Hematopoietic multipotent progenitor cell treated with erythropoietin and hydrocortisone succinate and interleukin-3 and kit ligand, for 8 days (in vitro differentiated cells): ENCODE results near the gene DIDO1.

Experiments
- DNase-seq: peaks from one replicate; pipeline ENCODE4 v3.0.0-alpha.2; 2015

Gene DIDO1

DNA sequence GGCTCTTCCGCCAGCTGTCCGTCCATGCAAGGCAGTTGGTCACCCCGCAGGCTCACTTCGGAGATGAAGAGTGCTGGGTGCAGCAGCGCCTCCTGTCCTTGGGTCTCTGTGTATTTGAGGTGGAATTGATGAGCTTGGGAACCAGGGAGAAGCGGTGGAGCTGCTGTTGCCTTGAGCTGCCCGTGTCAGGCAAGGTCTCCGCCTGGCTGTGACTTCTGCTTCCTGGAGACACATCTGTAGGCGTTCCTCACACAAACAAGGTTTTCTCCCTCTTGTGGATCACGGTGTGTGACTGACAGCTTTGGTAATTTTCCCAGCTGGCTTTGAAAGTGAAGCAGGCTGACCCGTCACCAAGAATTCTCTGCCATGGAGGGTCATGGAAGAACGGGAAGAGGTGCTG lies 23.7 kb upstream of the DIDO1 start:
- DNase-seq, result no peak

DNA sequence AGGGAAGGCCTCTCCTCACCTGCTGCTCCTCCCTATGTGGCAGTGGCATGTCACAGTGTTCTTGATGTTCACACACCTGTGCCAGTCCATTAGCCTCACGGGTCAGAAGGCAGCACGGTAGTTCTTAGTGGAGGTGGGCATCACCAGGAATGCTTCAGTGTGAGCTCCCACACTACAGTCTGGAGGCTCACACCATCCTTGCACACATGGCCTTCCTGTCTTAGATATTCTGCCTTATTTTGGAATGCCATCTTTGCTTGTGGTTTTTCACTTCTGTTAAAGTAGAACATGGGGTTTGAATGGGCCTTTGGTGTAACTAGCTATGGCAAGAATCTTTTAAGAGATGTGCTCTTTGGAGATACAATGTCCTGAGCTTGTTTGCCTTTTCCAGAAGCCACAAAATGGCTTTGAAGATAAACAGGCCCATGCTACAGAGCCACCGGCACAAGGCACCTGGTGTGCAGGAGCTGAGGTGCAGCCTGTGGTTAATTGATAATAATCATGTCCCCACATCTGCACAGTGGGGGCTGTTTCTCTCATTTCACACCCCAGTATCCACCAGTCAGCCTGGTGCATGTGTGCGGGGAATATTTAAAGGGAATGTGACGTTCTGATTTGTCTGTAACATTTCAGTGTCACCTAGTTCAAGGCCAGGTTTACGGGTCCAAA lies 23.0 kb upstream of the DIDO1 start:
- DNase-seq, result peak; percentile 46

GRCh38 chr20:62947532-62948300 lies 21.4 kb upstream of the DIDO1 start:
- no peak for DNase-seq

DNA sequence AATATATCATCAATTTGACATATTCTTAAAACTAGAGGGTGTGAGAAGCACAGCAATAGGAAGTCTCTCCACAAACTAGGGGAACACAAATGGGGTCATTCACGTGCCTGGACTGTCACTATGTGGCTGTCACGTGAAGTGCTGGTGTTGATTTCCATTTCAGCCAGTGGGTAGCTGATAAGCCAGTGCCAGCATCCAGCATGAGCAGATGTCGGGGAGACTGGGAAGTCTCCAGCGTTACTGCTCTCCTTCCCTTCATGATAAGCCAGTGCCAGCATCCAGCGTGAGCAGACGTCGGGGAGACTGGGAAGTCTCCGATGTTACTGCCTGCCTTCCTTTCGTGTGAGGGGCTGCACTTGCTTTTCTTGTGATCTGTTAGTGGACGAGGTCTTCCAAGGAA lies 20.6 kb upstream of the DIDO1 start:
- peak; percentile 79 for DNase-seq

DNA sequence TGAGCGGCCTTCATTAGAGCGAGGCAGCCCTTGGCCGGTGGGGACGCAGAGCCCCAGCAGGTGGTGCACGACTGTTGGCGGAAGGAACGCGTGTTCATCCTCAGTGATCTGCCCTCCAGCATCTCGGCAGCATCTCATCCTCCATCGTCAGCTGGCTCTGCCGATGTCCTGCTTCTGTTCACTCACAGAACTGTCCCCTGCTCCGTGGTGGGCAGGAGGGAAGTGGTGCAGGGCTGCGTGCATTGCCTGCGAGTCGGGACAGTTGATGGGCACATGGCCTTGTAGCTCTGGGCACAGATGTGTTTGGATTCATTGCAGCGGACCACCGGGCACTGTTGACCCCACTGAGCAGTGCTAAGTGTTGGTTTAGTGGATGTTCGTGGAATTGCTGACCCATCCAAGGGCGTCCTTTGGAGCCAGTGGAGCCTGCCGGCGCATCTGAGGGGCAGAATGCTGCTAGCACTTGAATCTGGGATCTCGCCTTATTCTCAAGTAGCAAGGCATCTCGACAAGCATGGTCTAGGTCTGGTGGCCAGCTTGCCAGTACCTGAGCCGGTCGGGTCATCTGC lies 19.6 kb upstream of the DIDO1 start:
- no peak for DNase-seq

DNA sequence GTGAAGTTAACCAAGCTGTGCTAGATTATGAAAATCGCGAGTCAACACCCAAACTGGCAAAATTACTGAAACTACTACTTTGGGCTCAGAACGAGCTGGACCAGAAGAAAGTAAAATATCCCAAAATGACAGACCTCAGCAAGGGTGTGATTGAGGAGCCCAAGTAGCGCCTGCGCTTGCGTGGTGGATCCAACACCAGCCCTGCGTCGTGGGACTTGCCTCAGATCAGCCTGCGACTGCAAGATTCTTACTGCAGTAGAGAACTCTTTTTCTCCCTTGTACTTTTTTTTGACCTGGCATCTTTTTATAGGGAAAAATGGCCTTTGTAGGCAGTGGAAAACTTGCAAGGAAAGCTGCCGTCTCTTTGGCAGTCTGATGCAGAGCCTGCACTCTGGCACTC lies 18.4 kb upstream of the DIDO1 start:
- DNase-seq, result no peak

GRCh38 chr20:62944184-62944583 lies 17.9 kb upstream of the DIDO1 start:
- DNase-seq, result no peak

DNA sequence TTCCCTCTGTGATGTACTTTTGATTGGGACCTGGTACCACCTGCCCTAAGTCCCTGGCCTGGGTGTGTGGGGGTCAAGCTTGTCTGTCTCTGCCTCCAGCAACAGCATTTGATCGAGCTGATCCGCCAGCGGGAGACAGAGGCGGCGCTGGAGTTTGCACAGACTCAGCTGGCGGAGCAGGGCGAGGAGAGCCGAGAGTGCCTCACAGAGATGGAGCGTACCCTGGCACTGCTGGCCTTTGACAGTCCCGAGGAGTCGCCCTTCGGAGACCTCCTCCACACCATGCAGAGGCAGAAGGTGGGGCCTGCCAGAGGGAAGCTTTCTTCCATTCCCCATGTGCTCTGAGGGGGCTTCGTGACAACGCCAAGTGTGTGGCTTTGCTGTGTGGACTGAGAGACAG lies 17.1 kb upstream of the DIDO1 start:
- no peak for DNase-seq

DNA sequence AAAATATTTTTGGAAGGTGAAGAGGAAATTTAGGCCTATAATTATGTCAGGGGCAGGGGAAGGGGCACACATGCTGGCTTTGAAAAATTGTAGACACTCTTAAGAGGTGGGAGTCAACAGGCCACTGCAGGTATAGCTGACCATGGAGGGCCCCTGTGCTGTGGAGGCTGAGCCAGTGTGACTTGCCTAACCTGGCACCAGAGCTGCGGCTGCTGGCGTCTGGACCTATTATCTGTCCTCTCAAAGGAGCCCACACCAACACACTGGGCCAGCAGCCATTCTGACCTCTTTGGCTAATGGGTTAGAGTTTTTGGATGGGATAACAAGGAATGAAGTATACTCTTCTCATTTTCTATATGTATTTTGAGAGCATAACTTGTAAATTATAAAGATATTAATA lies 16.2 kb upstream of the DIDO1 start:
- DNase-seq, result no peak

DNA sequence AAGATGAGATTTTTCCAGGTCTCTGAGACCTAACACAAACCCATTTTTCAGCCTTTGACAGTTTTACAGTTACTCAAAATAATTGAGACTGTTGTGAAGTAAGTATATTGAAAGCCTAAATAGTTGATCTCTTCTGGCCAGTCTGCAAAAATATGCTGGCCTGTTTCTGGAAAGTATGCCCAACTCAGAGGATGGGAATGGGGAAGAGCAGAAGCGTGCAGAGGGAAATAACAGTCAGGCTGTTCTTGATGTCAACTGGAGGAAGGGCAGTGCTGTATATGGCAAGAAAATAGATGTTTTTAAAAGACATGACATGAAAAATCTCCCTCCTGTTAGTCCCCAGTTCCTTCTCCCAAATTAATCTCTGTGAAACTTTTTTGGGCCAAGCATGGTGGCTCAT lies 15.5 kb upstream of the DIDO1 start:
- DNase-seq, result no peak

- DNase-seq, result no peak
These were observed 14.6 kb upstream of the DIDO1 start for GRCh38 chr20:62940875-62941274.

- DNase-seq, result peak; percentile 50
These were observed 12.0 kb upstream of the DIDO1 start, which contains the start of gene GID8 for GRCh38 chr20:62938105-62938888. GID8 (plus strand) TSS chr20:62938147; CDS start chr20:62941503, 3,356 bp downstream.

DNA sequence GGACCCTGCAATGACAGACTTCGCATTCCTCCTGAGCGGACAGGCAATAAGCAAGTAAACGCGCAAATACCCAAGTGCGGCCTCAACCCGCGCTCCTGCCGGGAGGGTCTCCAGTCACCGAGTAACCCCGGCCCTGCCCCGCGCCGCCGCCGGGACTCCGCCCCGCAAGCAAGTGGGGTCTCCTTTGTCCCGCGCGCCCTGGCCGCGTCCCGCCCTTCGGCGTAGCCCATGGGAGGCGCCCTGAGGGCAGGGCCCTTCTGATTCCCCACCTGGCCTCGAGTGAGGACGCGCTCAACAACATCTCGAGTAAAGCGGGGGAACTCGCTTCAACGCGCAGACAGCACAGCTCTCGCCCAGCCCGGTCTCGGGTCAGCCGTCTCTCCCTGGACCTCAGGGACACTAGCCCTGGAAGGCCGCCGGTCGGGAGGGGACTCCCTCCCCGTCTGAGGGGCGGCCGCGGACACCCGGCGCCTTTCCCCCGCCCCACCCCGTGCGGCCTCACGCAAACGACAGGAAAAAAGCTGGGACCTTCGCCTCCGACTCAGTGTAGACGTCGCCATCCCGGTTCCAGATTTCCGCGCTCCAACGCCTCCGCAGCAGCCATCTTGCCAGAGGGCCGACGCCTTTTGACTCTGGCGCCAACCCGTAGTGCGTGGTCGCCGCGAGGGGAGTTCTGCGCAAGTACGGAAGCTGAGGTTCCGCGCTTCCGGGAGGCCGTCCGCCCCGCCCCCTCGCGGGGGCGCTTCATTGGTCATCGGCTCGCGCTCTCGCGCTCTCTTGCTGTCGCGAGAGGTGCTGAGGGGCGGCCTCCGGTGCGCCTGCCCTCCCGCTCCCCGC lies 11.2 kb upstream of the DIDO1 start:
- peak; percentile 95 for DNase-seq

DNA sequence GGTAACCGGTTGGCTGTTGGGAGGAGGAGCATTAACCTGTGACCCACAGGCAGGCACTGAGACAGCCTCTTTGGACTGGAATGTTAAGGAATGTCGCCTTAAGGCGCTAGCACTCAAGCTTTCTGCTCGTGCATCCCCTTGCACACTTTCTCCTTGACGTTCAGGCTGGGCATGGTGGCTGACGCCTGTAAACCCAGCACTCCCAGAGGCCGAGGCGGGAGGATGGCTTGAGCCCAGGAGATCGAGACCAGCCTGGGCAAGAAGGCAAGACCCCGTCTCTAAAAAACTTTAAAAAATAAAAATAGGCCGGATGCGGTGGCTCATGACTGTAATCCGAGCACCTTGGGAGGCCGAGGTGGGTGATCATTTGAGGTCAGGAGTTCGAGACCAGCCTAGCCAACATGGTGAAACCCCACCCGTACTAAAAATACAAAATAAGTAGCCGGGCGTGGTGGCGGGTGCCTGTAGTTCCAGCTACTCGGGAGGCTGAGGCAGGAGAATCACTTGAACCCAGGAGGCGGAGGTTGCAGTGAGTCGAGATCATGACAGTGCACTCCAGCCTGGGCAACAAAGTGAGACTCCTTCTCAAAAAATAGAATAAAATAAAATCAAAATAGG lies 9.8 kb upstream of the DIDO1 start:
- no peak for DNase-seq

GRCh38 chr20:62935204-62935967 lies 9.1 kb upstream of the DIDO1 start:
- peak; percentile 21 for DNase-seq

DNA sequence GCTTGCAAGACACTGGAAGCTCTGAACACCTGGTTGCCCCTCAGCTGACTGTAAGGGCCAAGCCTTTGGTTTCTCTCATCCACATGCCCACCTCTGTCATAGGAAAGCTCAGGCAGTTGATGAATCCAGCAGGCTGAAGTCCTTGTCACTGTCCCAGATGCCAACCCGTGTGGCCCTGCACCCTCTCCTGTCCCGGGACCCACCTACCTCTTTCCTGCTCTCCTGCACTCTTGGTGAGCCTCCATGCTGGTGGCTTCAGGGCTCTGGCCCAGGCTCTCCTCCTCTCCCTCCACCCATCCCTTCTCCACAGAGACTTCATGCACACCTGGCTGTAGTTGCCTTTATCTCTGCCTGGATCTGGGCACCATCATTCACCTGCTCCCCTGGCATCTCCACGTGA lies 7.7 kb upstream of the DIDO1 start:
- no peak for DNase-seq

- DNase-seq, result no peak
These were observed 5.2 kb upstream of the DIDO1 start for GRCh38 chr20:62931464-62931863.

DNA sequence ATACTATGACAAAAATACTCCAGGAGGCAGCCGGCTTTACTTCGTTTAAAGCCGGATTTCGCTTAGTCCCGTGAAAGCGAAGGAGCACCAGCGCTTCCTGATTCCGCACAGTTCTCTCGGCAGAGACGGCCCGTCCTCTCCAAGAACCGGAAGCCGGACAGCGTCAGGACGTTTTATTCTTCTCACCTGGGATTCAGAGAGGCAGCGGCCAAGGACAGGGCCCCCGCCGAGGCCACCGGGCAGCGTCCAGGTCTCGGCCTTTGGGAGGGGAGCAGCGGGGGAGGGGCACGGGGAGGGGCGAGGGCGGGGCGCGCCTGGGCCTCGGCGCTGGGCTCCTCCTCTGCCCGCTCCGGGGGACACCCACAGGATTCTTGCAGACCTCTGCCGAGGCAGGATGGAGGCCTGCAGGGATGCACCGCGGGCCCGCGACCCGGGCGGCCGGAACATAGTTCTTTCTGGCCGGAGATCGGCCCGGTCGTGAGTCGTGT lies 2.8 kb upstream of the DIDO1 start:
- DNase-seq, result peak; percentile 51

DNA sequence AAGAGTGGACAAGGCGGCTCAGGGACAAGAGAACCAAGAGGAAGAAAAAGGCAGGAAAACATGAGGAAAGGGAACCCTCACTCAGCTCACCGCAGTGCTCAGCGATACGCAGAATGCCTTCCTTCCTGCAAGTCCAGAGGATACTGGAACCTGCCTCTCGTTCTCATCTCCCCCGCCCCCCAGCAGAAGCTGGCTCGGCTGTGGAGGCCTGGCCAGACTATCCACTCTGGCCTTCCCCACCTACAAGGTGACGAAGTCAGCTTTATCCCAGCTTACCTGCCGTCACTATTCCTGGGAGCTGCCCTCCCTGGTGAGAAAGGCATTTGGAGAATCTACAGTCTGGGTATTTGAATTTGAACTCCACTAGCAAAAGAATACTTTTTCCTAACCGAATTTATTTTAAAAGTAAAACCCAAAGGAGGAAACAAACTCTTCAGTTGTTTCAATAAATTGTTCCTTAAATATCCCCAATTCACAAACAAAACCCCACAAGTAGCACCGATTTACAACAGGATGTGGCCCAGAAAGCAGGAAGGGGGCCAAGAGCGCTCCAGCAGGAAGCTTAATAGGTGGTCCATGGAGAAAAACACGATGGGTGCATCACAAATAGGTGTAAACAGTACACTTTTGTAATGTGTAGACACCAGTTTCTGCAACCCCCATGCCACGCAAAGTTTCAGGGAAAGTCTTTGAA lies 2.1 kb upstream of the DIDO1 start:
- DNase-seq, result no peak

DNA sequence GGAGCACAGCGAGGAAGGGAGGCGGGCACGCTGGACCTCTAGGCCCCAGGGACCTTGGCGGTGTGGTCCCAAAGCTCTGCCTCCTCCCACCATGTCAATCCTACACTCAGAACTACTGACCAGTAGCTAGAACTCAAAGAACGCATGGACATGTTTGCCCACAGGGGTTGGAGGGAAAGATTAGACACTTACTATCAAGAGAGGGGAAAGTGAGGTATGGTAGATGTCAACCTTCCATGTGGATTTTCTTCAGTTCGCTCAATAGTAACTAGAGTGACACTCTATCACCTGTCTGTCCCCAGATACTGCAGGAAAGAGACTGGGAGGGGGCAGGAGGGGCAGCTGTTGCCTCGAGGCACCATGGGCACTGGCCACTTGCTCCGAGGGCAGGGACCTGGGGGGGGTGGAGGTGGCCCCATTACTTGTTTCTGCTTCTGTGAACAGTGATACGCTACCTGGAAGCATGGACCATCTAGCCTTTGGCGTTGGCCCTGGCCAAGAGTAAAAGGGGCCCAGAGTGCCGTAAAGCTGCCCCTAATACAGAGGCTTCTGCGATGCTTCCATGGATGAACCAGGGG lies 912 bp upstream of the DIDO1 start:
- DNase-seq, result no peak
